ENCODE results near the gene PADI1.

Gene PADI1

DNA sequence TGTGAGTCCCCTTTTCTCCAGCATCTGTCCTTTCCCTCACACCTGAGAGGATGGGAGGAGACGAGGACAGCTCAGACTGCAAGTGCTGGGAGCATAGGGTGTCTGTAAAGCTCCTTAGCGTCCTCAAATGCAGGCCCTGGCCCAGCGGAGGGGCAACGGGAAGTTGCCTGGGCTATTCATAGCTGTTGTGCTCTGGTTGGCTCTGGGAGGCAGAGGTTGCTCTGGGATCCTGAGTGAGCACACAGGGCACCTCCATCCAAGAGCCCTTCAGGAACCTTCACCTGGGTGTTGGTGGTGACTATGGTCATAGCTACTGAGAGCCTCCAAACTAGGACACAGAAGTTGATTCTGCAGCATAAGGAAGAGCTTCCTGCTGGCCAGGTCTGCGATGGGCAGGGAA, 2.6 kb downstream of the PADI1 start:
- H3K9me3 ChIP-seq (ENCODE audit: low read depth, low read length): no peaks in the 10 kb centered on the region
- no peak overlapping the region for H3K4me3 ChIP-seq
- no peak overlapping the region for H3K27ac ChIP-seq
- no peaks in the 10 kb centered on the region for H3K36me3 ChIP-seq (ENCODE audit: insufficient read depth, low read length)
- no peak overlapping the region for H3K9ac ChIP-seq (ENCODE audit: insufficient read length)
- TF ChIP-seq POLR2AphosphoS5 (IDR thresholded peaks at IDR 0.05; ENCODE audit: borderline replicate concordance, low read depth, low read length) (no peak), EZH2 (IDR thresholded peaks at IDR 0.05) (no peak), FOXP2 (optimal IDR thresholded peaks at IDR 0.05; ENCODE audit: control extremely low read depth, extremely low read length, insufficient read depth) (no peak)
- no peak for DNase-seq (ENCODE audit: low read depth, low spot score)

DNA sequence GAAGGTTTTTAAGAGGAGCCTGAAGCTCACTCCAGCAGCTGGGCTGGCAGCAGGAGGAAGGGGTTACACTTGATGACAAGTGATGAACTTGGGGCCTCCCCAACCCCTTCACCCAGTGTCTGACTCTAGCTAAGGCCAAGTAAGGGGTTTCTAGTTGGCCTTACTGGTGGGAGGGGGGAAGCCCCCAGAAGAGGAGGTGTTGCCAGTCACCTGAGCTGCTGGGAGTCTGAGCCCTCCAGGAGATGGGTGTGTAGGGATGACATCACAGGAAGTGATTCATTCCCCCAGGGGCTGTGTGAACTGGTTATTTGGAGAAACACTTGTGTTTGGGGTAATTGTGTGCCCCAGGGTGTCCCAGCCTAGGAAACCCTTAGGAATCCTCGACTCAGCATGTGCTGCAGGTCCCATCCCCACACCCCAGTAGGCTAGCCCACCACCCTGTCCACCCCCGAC, 3.1 kb downstream of the PADI1 start:
- peak; percentile 92 for DNase-seq (ENCODE audit: low read depth, low spot score)
- Histone ChIP-seq H3K9ac (ENCODE audit: insufficient read length) (no peak overlapping the region), H3K4me3 (no peak overlapping the region), H3K36me3 (ENCODE audit: insufficient read depth, low read length) (no peaks in the 10 kb centered on the region), H3K9me3 (ENCODE audit: low read depth, low read length) (no peaks in the 10 kb centered on the region), H3K27ac (no peak overlapping the region)
- TF ChIP-seq FOXP2 (optimal IDR thresholded peaks at IDR 0.05; ENCODE audit: control extremely low read depth, extremely low read length, insufficient read depth) (no peak), POLR2AphosphoS5 (IDR thresholded peaks at IDR 0.05; ENCODE audit: borderline replicate concordance, low read depth, low read length) (peak; percentile 51; the same call in 1 of the 2 replicates), EZH2 (IDR thresholded peaks at IDR 0.05) (no peak)

GRCh38 chr1:17208546-17208945, 3.6 kb downstream of the PADI1 start:
- TF ChIP-seq EZH2 (IDR thresholded peaks at IDR 0.05) (no peak), FOXP2 (optimal IDR thresholded peaks at IDR 0.05; ENCODE audit: control extremely low read depth, extremely low read length, insufficient read depth) (no peak), POLR2AphosphoS5 (IDR thresholded peaks at IDR 0.05; ENCODE audit: borderline replicate concordance, low read depth, low read length) (no peak)
- no peak for DNase-seq (ENCODE audit: low read depth, low spot score)
- Histone ChIP-seq H3K27ac (peak overlapping the region; percentile 77), H3K9ac (ENCODE audit: insufficient read length) (peak overlapping the region; percentile 56), H3K36me3 (ENCODE audit: insufficient read depth, low read length) (no peaks in the 10 kb centered on the region), H3K9me3 (ENCODE audit: low read depth, low read length) (no peaks in the 10 kb centered on the region), H3K4me3 (no peak overlapping the region)

GRCh38 chr1:17209430-17209829, 4.5 kb downstream of the PADI1 start:
- TF ChIP-seq FOXP2 (optimal IDR thresholded peaks at IDR 0.05; ENCODE audit: control extremely low read depth, extremely low read length, insufficient read depth) (no peak), EZH2 (IDR thresholded peaks at IDR 0.05) (no peak), POLR2AphosphoS5 (IDR thresholded peaks at IDR 0.05; ENCODE audit: borderline replicate concordance, low read depth, low read length) (no peak)
- Histone ChIP-seq H3K36me3 (ENCODE audit: insufficient read depth, low read length) (no peaks in the 10 kb centered on the region), H3K4me3 (no peak overlapping the region), H3K27ac (peak overlapping the region; percentile 77), H3K9ac (ENCODE audit: insufficient read length) (no peak overlapping the region), H3K9me3 (ENCODE audit: low read depth, low read length) (no peaks in the 10 kb centered on the region)
- no peak for DNase-seq (ENCODE audit: low read depth, low spot score)

DNA sequence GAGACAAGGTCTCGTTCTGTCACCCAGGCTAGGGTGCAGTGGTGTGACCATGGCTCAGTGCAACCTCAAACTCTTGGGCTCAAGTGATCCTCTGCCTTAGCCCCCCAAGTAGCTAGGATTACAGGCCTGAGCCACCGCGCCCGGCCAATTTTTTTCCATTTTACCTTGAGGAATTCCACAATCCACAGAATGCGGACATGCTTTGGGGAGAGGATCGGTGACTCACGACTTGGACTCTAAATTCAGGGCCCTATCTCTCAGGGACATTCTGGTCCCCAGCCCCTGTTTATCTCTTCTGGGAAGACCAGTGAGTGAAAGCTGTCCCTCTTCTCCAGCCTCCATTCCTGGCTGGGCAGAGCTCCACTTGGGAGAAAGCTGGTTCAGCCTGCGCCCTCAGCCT, 5.2 kb downstream of the PADI1 start:
- TF ChIP-seq FOXP2 (optimal IDR thresholded peaks at IDR 0.05; ENCODE audit: control extremely low read depth, extremely low read length, insufficient read depth): no peak
- no peak for TF ChIP-seq POLR2AphosphoS5 (IDR thresholded peaks at IDR 0.05; ENCODE audit: borderline replicate concordance, low read depth, low read length)
- TF ChIP-seq EZH2 (IDR thresholded peaks at IDR 0.05): no peak
- Histone ChIP-seq H3K4me3 (no peak overlapping the region), H3K36me3 (ENCODE audit: insufficient read depth, low read length) (no peaks in the 10 kb centered on the region), H3K9me3 (ENCODE audit: low read depth, low read length) (no peaks in the 10 kb centered on the region), H3K27ac (no peak overlapping the region), H3K9ac (ENCODE audit: insufficient read length) (no peak overlapping the region)
- no peak for DNase-seq (ENCODE audit: low read depth, low spot score)

DNA sequence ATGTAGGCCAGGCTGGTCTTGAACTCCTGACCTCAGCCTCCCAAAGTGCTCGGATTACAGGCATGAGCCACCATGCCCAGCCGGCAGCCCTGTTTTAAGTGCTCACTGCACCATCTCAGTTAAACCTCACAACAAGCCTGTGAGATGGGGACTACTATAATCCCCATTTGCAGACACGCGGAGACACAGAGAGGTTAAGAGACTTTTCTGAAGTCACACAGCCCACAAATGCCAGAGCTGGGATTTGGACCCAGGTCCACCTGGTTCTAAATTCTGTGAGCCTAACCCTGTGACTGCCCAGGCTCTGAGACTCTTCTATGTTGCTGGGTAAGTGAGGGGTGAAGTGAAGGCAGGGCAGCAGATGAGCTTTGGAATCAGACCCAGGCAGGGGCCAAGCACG, 6.4 kb downstream of the PADI1 start:
- DNase-seq (ENCODE audit: low read depth, low spot score): no peak
- no peak overlapping the region for H3K4me3 ChIP-seq
- H3K27ac ChIP-seq: peak overlapping the region; percentile 86; the same call in 1 of the 2 replicates
- no peak overlapping the region for H3K9ac ChIP-seq (ENCODE audit: insufficient read length)
- TF ChIP-seq EZH2 (IDR thresholded peaks at IDR 0.05) (no peak), POLR2AphosphoS5 (IDR thresholded peaks at IDR 0.05; ENCODE audit: borderline replicate concordance, low read depth, low read length) (no peak), FOXP2 (optimal IDR thresholded peaks at IDR 0.05; ENCODE audit: control extremely low read depth, extremely low read length, insufficient read depth) (no peak)
- H3K36me3 ChIP-seq (ENCODE audit: insufficient read depth, low read length): no peaks in the 10 kb centered on the region
- no peaks in the 10 kb centered on the region for H3K9me3 ChIP-seq (ENCODE audit: low read depth, low read length)

DNA sequence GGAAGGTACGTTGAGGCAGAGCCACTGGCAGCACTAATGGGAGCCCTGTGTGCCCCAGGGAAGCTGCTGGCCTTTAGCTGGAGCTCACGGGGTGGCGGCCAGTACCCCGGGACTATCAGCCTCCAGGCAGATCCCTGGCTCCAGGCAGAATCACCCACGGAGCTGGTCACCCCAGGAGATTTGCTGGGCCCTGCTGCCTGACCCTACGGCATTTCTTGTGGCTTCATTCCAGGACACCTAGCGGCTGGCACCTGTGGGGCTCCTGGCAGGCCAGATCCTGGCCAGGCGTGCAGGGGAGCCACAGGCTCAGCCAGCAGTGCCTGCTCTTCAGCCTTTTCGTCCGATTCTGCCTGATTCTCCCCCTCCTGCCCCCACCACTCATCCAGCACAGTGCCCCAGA, 7.1 kb downstream of the PADI1 start:
- H3K9ac ChIP-seq (ENCODE audit: insufficient read length): peak overlapping the region; percentile 59

GRCh38 chr1:17212487-17213121, 7.7 kb downstream of the PADI1 start:
- Histone ChIP-seq H3K36me3 (ENCODE audit: insufficient read depth, low read length) (no peaks in the 10 kb centered on the region), H3K9me3 (ENCODE audit: low read depth, low read length) (no peaks in the 10 kb centered on the region), H3K27ac (peak overlapping the region; percentile 86), H3K9ac (ENCODE audit: insufficient read length) (peak overlapping the region; percentile 59), H3K4me3 (peak overlapping the region; percentile 68)
- peak; percentile 86 for TF ChIP-seq POLR2AphosphoS5 (IDR thresholded peaks at IDR 0.05; ENCODE audit: borderline replicate concordance, low read depth, low read length)
- peak; percentile 91 for TF ChIP-seq FOXP2 (optimal IDR thresholded peaks at IDR 0.05; ENCODE audit: control extremely low read depth, extremely low read length, insufficient read depth)
- TF ChIP-seq EZH2 (IDR thresholded peaks at IDR 0.05): no peak
- peak; percentile 94 for DNase-seq (ENCODE audit: low read depth, low spot score)

More for the DNA sequence above, 7.1 kb downstream of the PADI1 start:
- Histone ChIP-seq H3K36me3 (ENCODE audit: insufficient read depth, low read length) (no peaks in the 10 kb centered on the region), H3K9me3 (ENCODE audit: low read depth, low read length) (no peaks in the 10 kb centered on the region), H3K27ac (peak overlapping the region; percentile 86), H3K4me3 (peak overlapping the region; percentile 68; the same call in 1 of the 2 replicates)
- TF ChIP-seq FOXP2 (optimal IDR thresholded peaks at IDR 0.05; ENCODE audit: control extremely low read depth, extremely low read length, insufficient read depth): no peak
- no peak for TF ChIP-seq EZH2 (IDR thresholded peaks at IDR 0.05)
- no peak for TF ChIP-seq POLR2AphosphoS5 (IDR thresholded peaks at IDR 0.05; ENCODE audit: borderline replicate concordance, low read depth, low read length)
- DNase-seq (ENCODE audit: low read depth, low spot score): no peak
